HepG2 (cell line): ENCODE measurements around the gene ANGPTL7. TPM values are rescaled to one million over a fixed set of nuclear protein-coding genes. Genes with fewer than 3 reads are reported as not detected.

Experiments
- ATAC-seq: fragments of 200-7000 bp; cut with Tn5 transposase; 3 replicates; pipeline ENCODE4 v1.9.1; 2020; ENCODE audit warnings: mild to moderate bottlenecking, moderate library complexity
- BruUV-seq: library from RNA; stranded (reverse); fragments of 400-500 nt; replicated peaks from 2 replicates; lab custom pipeline; 2021; lab: Mats Ljungman, UMichigan
- CTCF ChIA-PET: fragments of 300-600 bp; formaldehyde crosslinking; extraction: SDS; loops from one replicate; lab custom pipeline; 2021; ENCODE audit warnings: low total read pairs, inconsistent platforms, low intra/inter-chr PET ratio; lab: Yijun Ruan, JAX
- POLR2A ChIA-PET: fragments of 350-600 bp; sonication (Branson Sonifier 250); formaldehyde crosslinking; loops from one replicate; lab custom pipeline; 2020; ENCODE audit warnings: antibody characterized with exemption, inconsistent platforms; lab: Yijun Ruan, JAX
- DNase-seq: peaks from one replicate; pipeline ENCODE4 v3.0.0-alpha.2; 2015; ENCODE audit warnings: low spot score
- FAIRE-seq: peaks from 3 replicates; lab custom pipeline; 2011; peaks lifted over from hg19 to GRCh38; lab: Jason Lieb, UNC
- H2AFZ ChIP-seq: one replicate; pipeline ENCODE4 v1.6.1; 2011; ENCODE audit warnings: low read length, inconsistent platforms
- H3K27ac ChIP-seq: fragments of 300-600 bp; 3 replicates; pipeline ENCODE4 v1.8.0; 2011; ENCODE audit warnings: mixed run types, mild to moderate bottlenecking, mixed read lengths, low read length, inconsistent platforms; ENCODE audit not compliant: insufficient read depth; ENCODE audit errors: extremely low read length
- H3K27me3 ChIP-seq, 2 experiments: fragments of 200-600 bp in 1 of 2; 2 replicates in 1 of 2; 3 replicates in 1 of 2; pipeline versions ENCODE4 v1.6.0 to v1.8.0; 2011; ENCODE audit warnings: low read length in 2 of 2, mild to moderate bottlenecking in 2 of 2, moderate library complexity in 2 of 2, inconsistent platforms in 1 of 2; ENCODE audit not compliant: insufficient read depth in 2 of 2, control insufficient read depth in 1 of 2
- H3K36me3 ChIP-seq, 2 experiments: fragments of 200-600 bp in 1 of 2; replicated peaks in 1 of 2; 2 replicates in 1 of 2; 3 replicates in 1 of 2; pipeline versions ENCODE4 v1.5.1 to v1.8.0; 2011; ENCODE audit warnings: low read length in 2 of 2, inconsistent platforms in 1 of 2; ENCODE audit not compliant: insufficient read depth in 2 of 2, control insufficient read depth in 1 of 2
- H3K4me1 ChIP-seq: 2 replicates; pipeline ENCODE4 v1.5.1; 2012; ENCODE audit warnings: low read length, inconsistent platforms; ENCODE audit not compliant: insufficient read depth
- H3K4me2 ChIP-seq: 2 replicates; pipeline ENCODE4 v1.6.0; 2011; ENCODE audit warnings: low read depth, low read length, inconsistent platforms
- H3K4me3 ChIP-seq, 3 experiments: fragments of 200-600 bp in 1 of 3; sonication (generic), shearing (Covaris generic) in 1 of 3; replicated peaks in 1 of 3; 2 replicates each; pipeline ENCODE4 v1.5.1; 2011 to 2016; ENCODE audit warnings: low read length in 3 of 3, inconsistent platforms in 2 of 3, low read depth in 2 of 3, mild to moderate bottlenecking in 2 of 3, control low read depth in 1 of 3, mixed read lengths in 1 of 3; ENCODE audit not compliant: insufficient read depth in 1 of 3
- H3K79me2 ChIP-seq: one replicate; pipeline ENCODE4 v1.6.1; 2011; ENCODE audit warnings: low read length, inconsistent platforms; ENCODE audit not compliant: insufficient read depth
- H3K9ac ChIP-seq: 2 replicates; pipeline ENCODE4 v1.6.0; 2011; ENCODE audit warnings: mild to moderate bottlenecking, low read depth, low read length, inconsistent platforms; ENCODE audit not compliant: insufficient read depth
- H3K9me3 ChIP-seq: 2 replicates; pipeline ENCODE4 v1.5.1; 2012; ENCODE audit warnings: mild to moderate bottlenecking, low read length
- H4K20me1 ChIP-seq: 2 replicates; pipeline ENCODE4 v1.6.0; 2011; ENCODE audit warnings: inconsistent platforms, mild to moderate bottlenecking, low read length, moderate library complexity; ENCODE audit not compliant: insufficient read depth
- MTF2 ChIP-seq: sonication (generic); formaldehyde crosslinking; IDR thresholded peaks from 2 replicates; pipeline ENCODE4 v1.5.0; 2020; ENCODE audit warnings: missing genetic modification reagents, borderline replicate concordance
- SMARCE1 ChIP-seq: fragments of 450-650 bp; IDR thresholded peaks from 2 replicates; pipeline ENCODE4 v1.6.1; 2017; ENCODE audit warnings: borderline replicate concordance
- ZNF337 ChIP-seq: sonication (generic); formaldehyde crosslinking; IDR thresholded peaks from 2 replicates; pipeline ENCODE4 v1.5.1; 2020; ENCODE audit warnings: missing genetic modification reagents, low read depth, mild to moderate bottlenecking, borderline replicate concordance
- WGBS: methylation state at CpG from one replicate; pipeline ENCODE4 v1.1.6; 2017; ENCODE audit warnings: low lambda C conversion rate; 5-methylcytosine and 5-hydroxymethylcytosine counted together
- in situ Hi-C: cut with HindIII; loops from 2 replicates; pipeline ENCODE4 v1.10.0; 2017; ENCODE audit warnings: low pct_unique_long_range_greater_than_20kb; ENCODE audit not compliant: extremely low pct_ligation_motif_present
- intact Hi-C: fragments of 100-400 bp; cut with micrococcal nuclease; formaldehyde crosslinking; loops from one replicate; pipeline ENCODE4 v1.10.0; 2022; ENCODE audit not compliant: unreplicated experiment
- polyA plus RNA-seq, 8 experiments: library from polyadenylated mRNA; depleted of rRNA in 3 of 8; stranded (reverse) in 7 of 8; unstranded in 1 of 8; fragments of >200 nt; fragmentation: Illumina TruSeq in 4 of 8; extraction: Trizol in 4 of 8; gene quantifications; 2 replicates each; pipeline versions ENCODE4 v1.2.1 to v1.2.3, GENCODE V29; 2011 to 2016; ENCODE audit warnings: low read depth in 4 of 8, missing spikeins in 1 of 8, mixed read lengths in 1 of 8; ENCODE audit not compliant: insufficient read depth in 1 of 8
- total RNA-seq, 5 experiments: library from RNA; depleted of rRNA; stranded (reverse); fragments of >200 nt; fragmentation: Illumina TruSeq; extraction: Trizol; gene quantifications; 2 replicates each; pipeline ENCODE4 v1.2.3, GENCODE V29; 2016; ENCODE audit warnings: low read depth in 1 of 5
- TF ChIP-seq, protein P1 (sequence below): sonication (generic); formaldehyde crosslinking; IDR thresholded peaks from 2 replicates; pipeline ENCODE4 v1.4.0; 2020; ENCODE audit warnings: missing genetic modification reagents, borderline replicate concordance
- TF ChIP-seq, protein P2 (sequence below): sonication (generic); formaldehyde crosslinking; IDR thresholded peaks from 2 replicates; pipeline ENCODE4 v1.4.0; 2020; ENCODE audit warnings: missing genetic modification reagents
- TF ChIP-seq, protein P3 (sequence below): sonication (generic); formaldehyde crosslinking; IDR thresholded peaks from 2 replicates; pipeline ENCODE4 v1.5.0; 2020; ENCODE audit warnings: missing genetic modification reagents

ANGPTL7 gene
- total and polyA plus RNA-seq, 2 of the 13 experiments (the other 11 are each of a cell fraction or from before 2014, with no cell fraction given), result not detected

DNA sequence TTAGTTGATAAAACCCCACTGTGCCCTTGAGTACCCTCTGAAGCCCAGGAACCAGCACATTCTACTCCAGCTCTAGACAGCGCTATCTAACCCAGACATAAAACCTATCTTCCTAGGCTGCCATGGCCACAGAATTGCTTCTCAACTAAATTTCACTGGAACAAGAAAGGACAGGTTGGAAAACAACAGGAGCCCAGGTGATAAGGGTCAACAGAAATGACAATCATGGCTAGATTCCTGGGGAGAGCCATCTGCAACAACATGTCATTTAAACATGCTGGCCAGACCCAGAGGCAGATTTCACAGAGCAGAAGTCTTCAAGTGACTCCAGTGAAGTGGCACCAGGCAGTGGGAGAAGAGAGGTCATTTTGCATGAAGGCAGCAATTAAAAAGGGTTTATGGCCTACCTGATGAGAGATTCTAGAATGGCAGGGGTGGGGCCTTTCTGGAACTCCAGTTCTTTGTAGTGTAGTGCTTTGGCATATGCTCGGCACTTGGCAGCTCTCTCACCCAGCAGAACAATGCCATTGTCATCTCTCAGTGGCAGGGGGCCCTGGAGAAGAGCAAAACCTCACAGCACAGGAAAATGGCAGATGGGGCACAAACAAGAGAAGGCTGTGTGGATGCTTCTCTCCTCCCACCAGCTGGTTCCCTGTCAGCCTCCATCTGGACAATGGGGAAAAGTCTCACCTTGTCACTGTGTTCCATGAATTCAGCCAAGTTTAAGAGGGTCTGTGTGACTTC is 9.9 kb downstream of the ANGPTL7 start:
- ATAC-seq (no peak), DNase-seq (no peak), FAIRE-seq (no peak)
- intact Hi-C loops (no loop called here), in situ Hi-C loops (no loop called here)
- no peak overlapping the region for H3K27ac ChIP-seq
- no peak overlapping the region for H3K4me2 ChIP-seq
- TF ChIP-seq, protein P1, sequence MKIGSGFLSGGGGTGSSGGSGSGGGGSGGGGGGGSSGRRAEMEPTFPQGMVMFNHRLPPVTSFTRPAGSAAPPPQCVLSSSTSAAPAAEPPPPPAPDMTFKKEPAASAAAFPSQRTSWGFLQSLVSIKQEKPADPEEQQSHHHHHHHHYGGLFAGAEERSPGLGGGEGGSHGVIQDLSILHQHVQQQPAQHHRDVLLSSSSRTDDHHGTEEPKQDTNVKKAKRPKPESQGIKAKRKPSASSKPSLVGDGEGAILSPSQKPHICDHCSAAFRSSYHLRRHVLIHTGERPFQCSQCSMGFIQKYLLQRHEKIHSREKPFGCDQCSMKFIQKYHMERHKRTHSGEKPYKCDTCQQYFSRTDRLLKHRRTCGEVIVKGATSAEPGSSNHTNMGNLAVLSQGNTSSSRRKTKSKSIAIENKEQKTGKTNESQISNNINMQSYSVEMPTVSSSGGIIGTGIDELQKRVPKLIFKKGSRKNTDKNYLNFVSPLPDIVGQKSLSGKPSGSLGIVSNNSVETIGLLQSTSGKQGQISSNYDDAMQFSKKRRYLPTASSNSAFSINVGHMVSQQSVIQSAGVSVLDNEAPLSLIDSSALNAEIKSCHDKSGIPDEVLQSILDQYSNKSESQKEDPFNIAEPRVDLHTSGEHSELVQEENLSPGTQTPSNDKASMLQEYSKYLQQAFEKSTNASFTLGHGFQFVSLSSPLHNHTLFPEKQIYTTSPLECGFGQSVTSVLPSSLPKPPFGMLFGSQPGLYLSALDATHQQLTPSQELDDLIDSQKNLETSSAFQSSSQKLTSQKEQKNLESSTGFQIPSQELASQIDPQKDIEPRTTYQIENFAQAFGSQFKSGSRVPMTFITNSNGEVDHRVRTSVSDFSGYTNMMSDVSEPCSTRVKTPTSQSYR (CRISPR knock-in tag), result no peak
- TF ChIP-seq ZNF337 (CRISPR knock-in tag) (no peak), SMARCE1 (no peak), MTF2 (CRISPR knock-in tag) (no peak)
- TF ChIP-seq, protein P2, sequence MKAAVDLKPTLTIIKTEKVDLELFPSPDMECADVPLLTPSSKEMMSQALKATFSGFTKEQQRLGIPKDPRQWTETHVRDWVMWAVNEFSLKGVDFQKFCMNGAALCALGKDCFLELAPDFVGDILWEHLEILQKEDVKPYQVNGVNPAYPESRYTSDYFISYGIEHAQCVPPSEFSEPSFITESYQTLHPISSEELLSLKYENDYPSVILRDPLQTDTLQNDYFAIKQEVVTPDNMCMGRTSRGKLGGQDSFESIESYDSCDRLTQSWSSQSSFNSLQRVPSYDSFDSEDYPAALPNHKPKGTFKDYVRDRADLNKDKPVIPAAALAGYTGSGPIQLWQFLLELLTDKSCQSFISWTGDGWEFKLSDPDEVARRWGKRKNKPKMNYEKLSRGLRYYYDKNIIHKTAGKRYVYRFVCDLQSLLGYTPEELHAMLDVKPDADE, result no peak
- TF ChIP-seq, protein P3, sequence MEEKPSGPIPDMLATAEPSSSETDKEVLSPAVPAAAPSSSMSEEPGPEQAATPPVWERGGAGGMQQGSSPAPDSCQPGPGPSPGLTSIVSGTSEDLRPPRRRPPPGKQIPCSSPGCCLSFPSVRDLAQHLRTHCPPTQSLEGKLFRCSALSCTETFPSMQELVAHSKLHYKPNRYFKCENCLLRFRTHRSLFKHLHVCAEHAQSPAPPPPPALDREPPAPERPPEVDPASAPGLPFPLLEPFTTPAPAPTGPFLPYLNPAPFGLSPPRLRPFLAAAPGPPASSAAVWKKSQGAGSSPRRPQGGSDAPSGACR, result no peak
- H3K4me3 ChIP-seq, result no peak overlapping the region
- H3K9me3 ChIP-seq, result no peaks in the 10 kb centered on the region
- H3K27me3 ChIP-seq, result no peaks in the 10 kb centered on the region
- POLR2A ChIA-PET, result no interaction called here
- BruUV-seq, result no TSS peak
- H2AFZ ChIP-seq, result no peak overlapping the region
- H3K36me3 ChIP-seq, result peaks cover 24 to 59% of the 10 kb centered on the region in 2 experiments
- no peaks in the 10 kb centered on the region for H4K20me1 ChIP-seq
- H3K9ac ChIP-seq, result no peak overlapping the region
- H3K79me2 ChIP-seq, result no peaks in the 10 kb centered on the region
- CTCF ChIA-PET, result no interaction called here
- H3K4me1 ChIP-seq, result no peaks in the 10 kb centered on the region
- WGBS, result 95% methylated on average over 2 of the region's 2 CpGs
